ENCODE measurements around the gene ACP5. TPM values are rescaled to one million over a fixed set of nuclear protein-coding genes. Genes with fewer than 3 reads are reported as not detected.
A peak's percentile ranks its signal among the peaks of the same experiment; 100 is the strongest.
"Not testable (repeated sequence)": the region's sequence is repeated elsewhere in the genome, so short reads cannot be mapped to it uniquely, and the experiment has no call there.

Gene ACP5
- total and polyA plus RNA-seq, 11 donors: 0.56 to 54.1 (median 2.8) TPM

GRCh38 chr19:11580116-11580515 is 2.7 kb upstream of the ACP5 start:
- Histone ChIP-seq H3K36me3 (no peaks in the 10 kb centered on the region), H3K27me3 (peaks cover 0 to 22% (median 7%) of the 10 kb centered on the region in 9 donors), H3K9me3 (no peaks in the 10 kb centered on the region), H3K4me1 (peaks cover 0 to 76% (median 8%) of the 10 kb centered on the region in 12 donors), H3K4me3 (no peak overlapping the region), H3K27ac (peak overlapping the region in 1 of 12 donors; percentile 87)
- TF ChIP-seq CTCF (IDR thresholded peaks at IDR 0.05) (no peak), POLR2A (IDR thresholded peaks at IDR 0.05) (no peak)
- WGBS, 4 donors: 71 to 80% (median 73%) methylated on average over 4 of the region's 4 CpGs
- DNase-seq (no peak), ATAC-seq (no peak)
- intact Hi-C loops (cut with DNase I): loop anchor here in 3 of 10 donors (10.0 kb wide), 3 partner anchors 45 to 285 kb away; partner anchors contain the start of genes CNN1 (in 1 of the 3) and TSPAN16 (in 1 of the 3)

DNA sequence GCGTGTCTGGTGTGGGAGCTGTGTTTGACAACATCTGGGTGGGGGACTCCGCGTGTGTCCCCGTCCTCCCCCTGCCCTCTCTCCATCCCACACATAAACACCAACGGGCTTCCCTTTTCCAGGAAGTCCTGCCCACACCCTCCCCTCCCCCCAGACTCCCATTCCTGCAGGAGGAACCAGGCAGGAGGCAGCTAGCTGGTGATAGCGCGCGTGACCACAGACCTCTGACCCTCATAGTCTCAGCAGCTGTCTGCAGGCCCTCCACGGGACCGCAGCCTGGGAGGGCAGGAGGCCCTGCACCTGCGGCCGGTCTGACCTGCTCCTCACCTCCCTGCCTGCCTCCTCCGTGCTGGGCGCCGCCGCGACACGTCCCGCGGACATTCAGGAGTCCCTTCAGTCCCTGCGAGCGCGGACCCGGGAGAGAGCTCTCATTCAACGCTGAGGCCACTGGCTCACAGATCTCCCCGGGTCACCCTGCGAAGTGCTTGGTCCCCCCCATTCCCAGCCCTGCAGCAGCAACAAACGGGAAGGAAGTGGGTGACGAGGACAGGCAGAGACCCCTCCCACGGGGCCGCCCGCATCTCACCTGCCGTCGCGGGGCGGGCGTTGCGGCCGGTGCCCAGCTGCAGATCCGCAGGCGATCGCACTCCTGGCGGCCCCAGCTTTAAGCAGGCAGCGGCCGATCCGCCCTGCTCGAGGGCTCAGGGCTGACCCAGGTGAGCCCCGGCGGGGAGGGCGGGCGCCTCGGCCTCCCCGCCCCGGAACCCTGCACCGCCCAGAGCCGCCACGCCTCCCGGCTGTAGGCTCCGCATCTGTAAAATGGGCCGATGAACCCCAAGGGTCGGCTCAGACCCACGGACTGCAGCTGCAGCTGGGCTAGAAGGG is 1.1 kb upstream of the ACP5 start:
- whole genome bisulfite sequencing, 4 donors: 19 to 32% (median 25%) methylated on average over 24 to 62 of the region's 62 CpGs
- H3K36me3 ChIP-seq: no peaks in the 10 kb centered on the region
- peak in 3 of 4 donors; percentile 38 to 46 (median 39) for ATAC-seq
- intact Hi-C loops (cut with DNase I): no loop called here
- H3K9me3 ChIP-seq: no peaks in the 10 kb centered on the region
- peak in 4 of 5 donors; percentile 57 to 66 (median 62) for DNase-seq
- H3K27me3 ChIP-seq: peaks cover 0 to 22% (median 7%) of the 10 kb centered on the region in 9 donors
- peaks cover 0 to 67% (median 8%) of the 10 kb centered on the region in 12 donors for H3K4me1 ChIP-seq
- H3K4me3 ChIP-seq: peak overlapping the region; percentile 5 to 59 (median 34)
- H3K27ac ChIP-seq: peak overlapping the region in 1 of 12 donors; percentile 87
- no peak for TF ChIP-seq POLR2A (IDR thresholded peaks at IDR 0.05)
- TF ChIP-seq CTCF (IDR thresholded peaks at IDR 0.05): no peak

GRCh38 chr19:11576227-11576626 is 1.2 kb downstream of the ACP5 start:
- WGBS, 4 donors: 82 to 88% (median 87%) methylated on average over 8 to 15 of the region's 15 CpGs
- intact Hi-C loops (cut with DNase I): no loop called here
- Histone ChIP-seq H3K9me3 (no peaks in the 10 kb centered on the region), H3K27me3 (peaks cover 0 to 21% (median 7%) of the 10 kb centered on the region in 9 donors), H3K4me1 (peaks cover 0 to 45% (median 5%) of the 10 kb centered on the region in 12 donors), H3K36me3 (no peaks in the 10 kb centered on the region), H3K4me3 (no peak overlapping the region), H3K27ac (peak overlapping the region in 1 of 12 donors; percentile 27)
- no peak for TF ChIP-seq POLR2A (IDR thresholded peaks at IDR 0.05)
- peak in 1 of 4 donors; percentile 10 for ATAC-seq
- DNase-seq: no peak

DNA sequence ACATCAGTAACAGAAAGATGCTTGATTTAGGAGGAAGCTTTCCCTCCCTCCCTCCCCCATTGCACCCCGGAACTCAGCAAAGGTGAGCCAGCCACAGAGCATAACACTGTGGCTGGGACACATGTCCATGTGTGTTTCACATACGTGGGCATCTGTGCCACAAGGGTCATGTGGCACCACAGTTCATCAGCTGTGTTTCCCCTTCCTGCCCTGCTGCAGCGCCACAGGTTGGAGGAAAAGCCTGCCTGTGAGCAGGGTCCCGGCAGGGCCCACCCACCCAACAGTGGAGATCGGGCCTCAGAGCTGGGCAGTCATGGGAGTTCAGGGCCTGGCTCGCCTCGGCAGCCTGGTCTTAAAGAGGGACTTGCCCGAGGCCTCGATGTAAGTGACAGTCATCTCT is 2.8 kb downstream of the ACP5 start:
- Histone ChIP-seq H3K27ac (no peak overlapping the region), H3K4me1 (peaks cover 0 to 30% (median 5%) of the 10 kb centered on the region in 12 donors), H3K4me3 (no peak overlapping the region), H3K36me3 (no peaks in the 10 kb centered on the region), H3K27me3 (peaks cover 0 to 20% (median 7%) of the 10 kb centered on the region in 9 donors), H3K9me3 (no peaks in the 10 kb centered on the region)
- intact Hi-C loops (cut with DNase I): no loop called here
- TF ChIP-seq POLR2A (IDR thresholded peaks at IDR 0.05): no peak
- no peak for TF ChIP-seq CTCF (IDR thresholded peaks at IDR 0.05)
- DNase-seq (no peak), ATAC-seq (no peak)
- WGBS, 4 donors: 77 to 87% (median 84%) methylated on average over 9 of the region's 9 CpGs

- 68 to 96% (median 88%) methylated on average over 4 of the region's 4 CpGs for WGBS, 4 donors
- DNase-seq; H3K4me3 ChIP-seq; ATAC-seq; H3K36me3 ChIP-seq; H3K27ac ChIP-seq; intact Hi-C loops (cut with DNase I); H3K9me3 ChIP-seq: not testable (repeated sequence)
- peaks cover 0 to 11% (median 3%) of the 10 kb centered on the region in 9 donors for H3K27me3 ChIP-seq
- H3K4me1 ChIP-seq: peaks cover 0 to 22% (median 5%) of the 10 kb centered on the region in 12 donors
Measured at GRCh38 chr19:11573763-11574162, 3.7 kb downstream of the ACP5 start.

- H3K27ac ChIP-seq; H3K9me3 ChIP-seq; H3K27me3 ChIP-seq; H3K4me3 ChIP-seq; intact Hi-C loops (cut with DNase I); H3K36me3 ChIP-seq; ATAC-seq; DNase-seq: not testable (repeated sequence)
- H3K4me1 ChIP-seq: peaks cover 0 to 22% (median 1%) of the 10 kb centered on the region in 12 donors
- WGBS, 4 donors: 72 to 80% (median 76%) methylated on average over 6 of the region's 6 CpGs
Measured at GRCh38 chr19:11573354-11573753, 4.1 kb downstream of the ACP5 start.
